Dedifferentiated amniotic fluid mesenchymal stem cell (primary cell): ENCODE data around the gene DKK1.
"Not testable (repeated sequence)": the region's sequence is repeated elsewhere in the genome, so short reads cannot be mapped to it uniquely, and the experiment has no call there.

Source experiments
- DNase-seq: peaks from one replicate; pipeline ENCODE4 v3.0.0-alpha.2; 2016; ENCODE audit errors: extremely low spot score

Gene DKK1

GRCh38 chr10:52318136-52318701 is 4.1 kb downstream of the DKK1 start:
- DNase-seq, result no peak

DNA sequence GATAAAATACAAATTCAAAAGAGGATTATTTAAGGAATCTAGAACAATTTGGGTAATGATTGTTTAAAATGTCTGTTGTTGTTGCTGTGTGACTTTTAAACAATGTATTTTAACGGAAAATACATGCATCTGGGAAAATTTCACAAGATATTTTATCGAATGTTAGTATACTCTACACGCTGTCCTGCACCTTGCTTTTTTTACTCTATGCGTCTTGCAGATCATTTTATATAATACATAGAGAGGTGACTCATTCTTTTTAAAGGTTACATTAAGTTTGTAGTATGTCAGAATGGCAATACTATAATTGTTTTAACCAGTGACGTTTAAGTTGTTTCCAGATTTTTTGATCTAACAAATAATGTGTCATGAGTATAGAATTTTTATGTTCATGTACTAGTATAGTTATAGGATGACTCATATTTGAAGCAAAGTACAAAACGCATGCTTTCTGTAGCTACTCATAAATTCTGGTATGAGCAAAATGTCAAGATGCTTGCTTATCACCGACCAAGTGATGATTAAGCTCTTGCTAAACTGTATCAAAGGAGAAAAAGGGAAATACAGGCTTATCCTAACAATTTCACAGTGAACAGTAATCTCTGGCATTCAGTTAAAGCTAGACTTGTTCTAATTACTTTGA is 4.9 kb downstream of the DKK1 start:
- DNase-seq, result peak; percentile 89

GRCh38 chr10:52319926-52320325 is 5.8 kb downstream of the DKK1 start:
- DNase-seq, result no peak

GRCh38 chr10:52322323-52322722 is 8.2 kb downstream of the DKK1 start:
- DNase-seq, result no peak

GRCh38 chr10:52322936-52323335 is 8.9 kb downstream of the DKK1 start:
- DNase-seq, result no peak

GRCh38 chr10:52326382-52326781 is 12.3 kb downstream of the DKK1 start:
- DNase-seq, result no peak

- DNase-seq, result no peak
Measured at GRCh38 chr10:52331638-52332364, 17.7 kb downstream of the DKK1 start.

GRCh38 chr10:52332815-52333214 is 18.7 kb downstream of the DKK1 start:
- no peak for DNase-seq

- no peak for DNase-seq
Measured at GRCh38 chr10:52334595-52334994, 20.5 kb downstream of the DKK1 start.

- no peak for DNase-seq
Measured at GRCh38 chr10:52335665-52336064, 21.6 kb downstream of the DKK1 start.

DNA sequence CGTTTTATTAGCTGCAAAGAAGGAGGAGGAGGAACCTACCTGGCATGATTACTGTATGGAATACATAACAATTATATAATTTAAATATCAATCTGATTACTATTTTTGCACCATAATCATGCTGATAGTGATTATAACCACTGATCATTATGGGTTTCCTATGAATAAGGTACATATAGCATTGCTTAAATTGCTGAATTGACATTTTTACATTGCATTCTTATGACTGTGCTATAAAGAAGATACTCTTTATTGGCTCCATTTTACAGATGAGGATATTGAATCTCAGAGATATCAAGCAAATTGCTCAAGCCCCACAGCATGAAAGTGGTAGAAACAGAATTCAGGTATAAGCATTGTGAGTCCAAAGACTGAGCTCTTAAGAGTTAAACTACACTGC is 23.1 kb downstream of the DKK1 start:
- no peak for DNase-seq

DNA sequence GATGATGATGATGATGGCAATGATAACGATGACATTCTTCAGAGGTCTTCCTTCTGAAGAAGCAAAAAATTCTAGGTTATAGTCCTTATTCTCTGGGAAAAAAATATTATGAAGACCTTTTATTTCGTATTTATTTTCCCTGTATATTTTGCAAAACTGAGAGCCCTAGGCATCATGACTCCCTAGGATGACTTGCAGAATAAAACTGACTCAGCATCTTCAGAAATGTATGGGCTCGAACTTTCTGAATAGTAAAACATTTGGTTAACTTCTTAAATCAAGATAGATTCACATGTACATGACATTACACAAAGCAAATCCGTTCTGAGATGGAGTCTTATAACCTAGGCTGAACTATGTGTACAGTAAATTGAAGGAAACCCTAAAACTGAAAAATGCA is 29.4 kb downstream of the DKK1 start:
- no peak for DNase-seq

DNA sequence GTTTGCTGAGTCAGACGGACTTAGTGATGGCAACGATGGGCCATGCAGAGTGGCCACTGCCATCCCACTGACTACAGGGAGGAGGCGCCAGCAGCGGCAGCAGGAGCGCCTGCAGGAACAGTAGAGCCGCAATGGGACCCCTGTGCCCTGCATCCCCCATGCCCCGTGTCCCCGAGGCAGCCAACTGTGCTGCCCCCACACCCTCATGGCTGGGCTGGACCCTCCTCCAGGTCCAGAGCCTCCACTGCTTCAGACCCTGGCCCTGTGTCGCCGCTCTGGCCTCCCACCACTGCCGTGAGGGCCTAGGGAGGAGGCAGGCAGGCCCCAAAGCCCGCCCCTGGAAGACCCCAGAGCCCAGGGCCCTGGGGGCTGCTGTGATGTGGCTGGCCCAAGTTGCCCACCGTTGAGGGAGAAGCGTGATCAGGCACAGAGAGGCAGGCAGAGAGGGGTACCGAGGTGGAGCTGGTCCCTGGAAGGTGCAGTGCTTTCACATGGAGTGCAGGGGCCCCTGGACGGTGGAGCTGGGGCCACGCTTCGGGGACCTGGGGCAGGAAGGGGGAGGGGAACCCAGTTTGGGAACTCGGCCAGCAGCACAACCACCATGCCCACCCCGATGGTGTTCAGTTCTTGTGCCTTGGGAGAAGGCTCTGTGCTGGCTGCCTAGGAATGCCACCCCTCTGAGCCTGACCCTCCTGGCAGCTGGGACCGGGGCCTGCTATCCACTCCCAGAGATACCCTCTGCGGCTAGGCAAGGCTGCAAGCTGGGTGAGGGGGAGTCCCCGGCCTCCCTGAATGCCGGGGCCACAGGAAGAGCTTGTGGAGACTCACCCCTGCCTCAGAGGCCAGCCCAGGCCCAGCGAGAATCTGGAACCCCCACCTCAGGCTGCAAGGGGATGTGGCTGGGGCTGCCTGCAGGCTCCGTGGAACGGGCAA is 32.6 kb downstream of the DKK1 start:
- DNase-seq, result no peak

DNA sequence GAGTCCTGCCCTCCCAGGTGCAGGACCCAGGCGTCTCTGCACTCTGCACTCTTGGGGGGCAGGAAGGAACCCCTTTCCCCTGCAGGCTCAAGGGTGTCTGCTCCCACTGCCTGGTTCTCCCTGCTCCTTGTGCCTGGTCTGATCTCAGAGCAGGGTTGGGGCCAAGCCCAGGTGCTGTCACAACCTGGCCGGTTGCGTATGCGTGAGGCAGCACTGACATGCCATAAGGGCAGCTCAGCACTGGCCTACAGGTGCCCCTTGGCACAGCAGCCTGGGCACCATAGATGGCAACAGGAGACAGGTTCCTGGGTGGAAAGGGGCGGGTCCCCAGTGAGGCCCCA is 33.2 kb downstream of the DKK1 start:
- DNase-seq, result no peak

DNA sequence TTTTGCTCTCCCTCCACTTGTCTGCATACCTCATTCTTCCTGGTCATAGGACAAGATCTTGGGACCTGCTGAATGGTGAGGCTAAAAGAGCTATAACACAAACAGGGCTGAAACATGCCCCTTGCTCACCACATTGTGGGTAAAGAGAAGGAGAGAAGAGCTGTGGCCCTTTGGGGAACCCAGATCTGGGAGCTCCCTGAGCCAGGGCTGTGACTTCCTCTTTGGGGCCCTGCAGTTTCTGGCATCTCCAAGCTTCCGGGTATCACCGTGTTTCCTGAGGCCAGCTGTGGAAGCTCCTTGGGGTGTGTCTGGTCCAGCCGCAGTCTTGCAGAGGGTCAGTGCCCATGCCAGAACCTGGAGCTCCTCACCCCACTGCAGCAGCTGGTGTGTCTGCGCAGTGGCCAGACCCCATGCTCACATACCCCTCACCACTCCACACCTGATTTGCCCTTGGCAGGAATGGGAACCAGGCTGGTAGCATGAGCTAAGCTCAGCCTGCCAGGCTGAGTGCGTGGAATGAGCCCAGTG is 34.0 kb downstream of the DKK1 start:
- DNase-seq, result no peak

DNA sequence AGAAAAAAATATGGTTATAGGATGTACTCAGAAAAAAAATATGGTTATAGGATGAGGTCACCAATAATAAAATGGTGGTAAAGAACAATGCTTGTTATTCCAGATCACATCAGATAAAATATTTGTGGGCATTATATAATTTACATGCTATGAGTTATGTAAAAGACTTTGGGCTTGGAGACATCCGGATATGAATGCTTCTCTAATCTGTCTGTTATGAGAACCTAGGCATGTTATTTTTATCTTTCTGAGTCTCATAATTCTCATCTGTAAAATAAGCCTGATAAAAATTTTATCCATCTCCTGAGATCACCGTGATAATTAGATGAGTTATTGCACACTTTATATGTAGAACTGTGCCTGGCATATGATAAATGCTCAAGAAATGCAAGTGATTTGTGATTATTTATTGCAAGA is 37.8 kb downstream of the DKK1 start:
- peak; percentile 69 for DNase-seq

DNA sequence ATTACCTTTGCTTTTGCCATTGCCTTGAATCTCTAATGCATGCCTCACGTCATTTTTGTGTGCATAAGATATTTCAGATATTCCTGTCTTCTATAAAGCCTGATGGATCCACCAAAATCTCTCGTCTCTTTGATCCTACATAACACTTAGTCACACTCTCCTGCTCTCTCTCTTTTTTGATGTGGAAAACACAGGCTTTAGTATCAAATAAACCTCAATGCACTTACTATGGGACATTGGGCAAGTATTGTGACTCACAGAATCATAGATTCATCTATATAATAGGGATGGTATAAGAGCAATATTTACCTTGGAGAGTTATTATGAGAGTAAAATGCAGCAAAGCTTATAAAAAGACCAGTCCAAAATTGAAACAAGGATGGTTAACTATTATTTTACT is 39.1 kb downstream of the DKK1 start:
- DNase-seq, result no peak

DNA sequence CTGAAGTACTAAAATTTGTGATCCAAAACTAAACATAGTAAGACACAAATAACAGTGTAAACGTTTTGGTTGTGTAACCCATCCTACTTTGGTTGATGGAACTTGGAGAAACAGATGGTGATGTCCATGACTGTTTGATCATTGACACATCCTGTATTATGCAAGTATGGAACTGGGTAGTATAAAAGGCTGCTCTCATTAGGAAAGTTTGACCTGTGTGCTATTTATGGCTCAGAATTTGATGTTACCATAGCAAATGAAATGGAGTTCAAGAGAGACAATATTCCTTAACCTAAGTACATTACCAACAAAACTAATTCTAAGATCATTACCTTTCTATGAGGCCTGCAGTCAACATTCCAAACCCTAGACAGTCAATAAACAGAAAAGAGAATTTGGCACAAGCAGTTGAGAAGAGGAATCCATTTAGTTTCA is 39.9 kb downstream of the DKK1 start:
- DNase-seq, result no peak

DNA sequence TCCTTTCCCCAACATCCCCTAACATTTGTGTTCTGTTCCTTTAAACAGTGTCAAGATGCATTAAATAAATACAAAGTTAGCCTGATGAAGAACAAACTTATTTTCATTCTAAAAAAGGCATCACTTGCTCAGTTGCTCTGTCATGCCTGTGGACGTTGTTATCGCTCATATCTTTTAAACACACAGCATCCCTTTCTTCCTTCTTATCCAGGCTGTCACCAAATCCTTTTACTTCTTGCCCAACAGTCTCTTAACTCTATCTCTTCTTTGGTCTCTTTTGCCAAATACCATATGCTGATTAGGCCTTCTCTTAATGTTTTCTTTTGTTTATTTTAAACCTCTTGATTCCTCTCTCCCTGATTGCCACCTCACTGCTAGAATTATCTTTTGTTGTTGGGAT is 43.9 kb downstream of the DKK1 start:
- DNase-seq, result no peak

GRCh38 chr10:52359441-52359840 is 45.4 kb downstream of the DKK1 start:
- no peak for DNase-seq

GRCh38 chr10:52365547-52366432 is 51.7 kb downstream of the DKK1 start:
- not testable (repeated sequence) for DNase-seq
